ENCODE results near the gene PARVG.

Gene PARVG

GRCh38 chr22:44181912-44182587, 1.3 kb downstream of the PARVG start:
- Histone ChIP-seq H3K4me3 (ENCODE audit: low read length) (no peak overlapping the region), H3K9me3 (ENCODE audit: control insufficient read depth, low read length) (peaks cover 5% of the 10 kb centered on the region), H3K9ac (ENCODE audit: low read length) (no peak overlapping the region), H3K27me3 (replicated peaks; ENCODE audit: control insufficient read depth, insufficient read depth, low read length) (peaks cover 41% of the 10 kb centered on the region), H3K36me3 (ENCODE audit: control insufficient read depth, insufficient read depth, low read length, severe bottlenecking) (no peaks in the 10 kb centered on the region), H3K4me1 (ENCODE audit: control insufficient read depth, insufficient read depth, low read length) (no peaks in the 10 kb centered on the region)
- no peak for DNase-seq (ENCODE audit: low read depth)

- H3K9me3 ChIP-seq (ENCODE audit: control insufficient read depth, low read length), result peaks cover 5% of the 10 kb centered on the region
- H3K4me3 ChIP-seq (ENCODE audit: low read length), result no peak overlapping the region
- DNase-seq (ENCODE audit: low read depth), result no peak
- H3K4me1 ChIP-seq (ENCODE audit: control insufficient read depth, insufficient read depth, low read length), result no peaks in the 10 kb centered on the region
- H3K27me3 ChIP-seq (replicated peaks; ENCODE audit: control insufficient read depth, insufficient read depth, low read length), result peaks cover 44% of the 10 kb centered on the region
- H3K9ac ChIP-seq (ENCODE audit: low read length), result no peak overlapping the region
- H3K36me3 ChIP-seq (ENCODE audit: control insufficient read depth, insufficient read depth, low read length, severe bottlenecking), result no peaks in the 10 kb centered on the region
Measured at GRCh38 chr22:44182588-44183286, 2.0 kb downstream of the PARVG start.

DNA sequence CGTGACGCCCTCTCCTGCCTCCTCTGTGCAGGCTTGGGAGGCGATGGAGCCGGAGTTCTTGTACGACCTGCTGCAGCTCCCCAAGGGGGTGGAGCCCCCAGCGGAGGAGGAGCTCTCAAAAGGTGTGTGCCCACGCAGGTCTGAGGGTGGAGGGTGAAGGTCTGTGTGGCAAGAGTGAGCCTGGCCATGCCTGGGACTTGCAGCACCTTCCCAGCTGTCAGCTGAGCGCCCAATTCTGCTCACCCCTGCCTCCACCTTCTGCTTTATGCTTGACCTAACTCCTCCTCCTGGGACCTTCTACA, 2.5 kb downstream of the PARVG start:
- Histone ChIP-seq H3K36me3 (ENCODE audit: control insufficient read depth, insufficient read depth, low read length, severe bottlenecking) (no peaks in the 10 kb centered on the region), H3K27me3 (replicated peaks; ENCODE audit: control insufficient read depth, insufficient read depth, low read length) (peaks cover 45% of the 10 kb centered on the region), H3K9ac (ENCODE audit: low read length) (no peak overlapping the region), H3K9me3 (ENCODE audit: control insufficient read depth, low read length) (peaks cover 5% of the 10 kb centered on the region), H3K4me1 (ENCODE audit: control insufficient read depth, insufficient read depth, low read length) (no peaks in the 10 kb centered on the region), H3K4me3 (ENCODE audit: low read length) (no peak overlapping the region)
- no peak for DNase-seq (ENCODE audit: low read depth)

DNA sequence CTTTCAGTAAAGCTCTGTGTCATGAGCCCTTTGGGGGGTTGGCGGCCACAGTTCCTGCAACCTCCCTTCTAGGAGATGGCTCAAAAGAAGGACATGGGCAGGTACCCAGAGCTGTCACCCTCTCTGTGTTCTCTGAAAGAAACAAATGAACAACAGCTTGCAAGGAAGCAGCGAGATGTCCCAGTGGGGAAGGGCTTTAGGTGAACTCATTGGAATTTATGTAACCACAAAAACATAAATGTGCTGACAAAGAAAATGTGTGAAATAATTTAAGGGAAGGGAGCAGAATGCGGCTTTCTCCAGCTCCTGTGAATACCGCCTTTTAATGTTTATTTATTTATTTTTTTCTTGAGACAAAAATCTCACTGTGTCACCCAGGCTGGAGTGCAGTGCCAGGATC, 3.3 kb downstream of the PARVG start:
- Histone ChIP-seq H3K9ac (ENCODE audit: low read length) (no peak overlapping the region), H3K27me3 (replicated peaks; ENCODE audit: control insufficient read depth, insufficient read depth, low read length) (peaks cover 52% of the 10 kb centered on the region), H3K4me3 (ENCODE audit: low read length) (no peak overlapping the region), H3K9me3 (ENCODE audit: control insufficient read depth, low read length) (no peaks in the 10 kb centered on the region), H3K4me1 (ENCODE audit: control insufficient read depth, insufficient read depth, low read length) (no peaks in the 10 kb centered on the region), H3K36me3 (ENCODE audit: control insufficient read depth, insufficient read depth, low read length, severe bottlenecking) (no peaks in the 10 kb centered on the region)
- no peak for DNase-seq (ENCODE audit: low read depth)

DNA sequence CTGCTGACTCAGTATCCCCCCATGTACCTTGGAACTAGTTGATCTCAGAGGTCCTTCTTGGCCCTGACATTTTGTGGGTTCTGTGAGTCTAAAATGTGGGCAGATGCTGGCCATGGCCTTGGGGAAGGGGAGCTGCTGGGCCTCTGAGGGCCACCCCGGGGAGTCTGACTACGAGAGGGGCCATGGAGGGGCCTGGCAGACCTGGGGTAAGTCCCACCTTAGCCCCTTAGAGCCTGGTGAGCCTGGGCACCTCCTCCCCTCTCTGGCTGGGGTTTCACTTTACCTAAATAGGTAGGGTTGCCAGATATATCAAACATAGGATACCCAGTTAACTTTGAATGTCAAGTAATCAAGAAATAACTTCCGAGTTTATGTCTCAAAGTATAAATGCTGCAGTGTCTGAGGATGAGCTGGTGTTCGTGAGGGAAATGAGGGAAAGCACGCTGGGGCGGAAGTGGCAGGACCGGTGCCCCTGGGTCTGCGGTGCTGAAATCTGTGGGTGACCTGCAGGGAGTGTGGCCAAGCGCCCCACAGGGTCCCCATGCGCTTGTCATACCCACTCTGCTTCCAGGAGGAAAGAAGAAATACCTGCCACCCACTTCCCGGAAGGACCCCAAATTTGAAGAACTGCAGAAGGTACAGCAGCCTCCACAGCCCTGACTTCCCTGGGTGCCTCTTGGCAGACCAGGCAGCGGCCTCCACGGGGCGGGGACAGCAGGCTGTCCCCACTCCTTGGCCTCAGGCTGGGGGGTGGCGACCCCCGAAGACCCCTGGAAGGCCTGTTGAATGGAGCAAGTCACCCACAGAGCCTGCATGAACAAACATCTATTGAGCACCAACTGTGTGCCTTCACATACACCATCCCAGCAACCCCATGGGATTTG, 4.8 kb downstream of the PARVG start:
- Histone ChIP-seq H3K9me3 (ENCODE audit: control insufficient read depth, low read length) (no peaks in the 10 kb centered on the region), H3K27me3 (replicated peaks; ENCODE audit: control insufficient read depth, insufficient read depth, low read length) (peaks cover 48% of the 10 kb centered on the region), H3K36me3 (ENCODE audit: control insufficient read depth, insufficient read depth, low read length, severe bottlenecking) (no peaks in the 10 kb centered on the region), H3K9ac (ENCODE audit: low read length) (no peak overlapping the region), H3K4me3 (ENCODE audit: low read length) (no peak overlapping the region), H3K4me1 (ENCODE audit: control insufficient read depth, insufficient read depth, low read length) (no peaks in the 10 kb centered on the region)
- DNase-seq (ENCODE audit: low read depth), result no peak

GRCh38 chr22:44186121-44186510, 5.4 kb downstream of the PARVG start:
- no peak overlapping the region for H3K9ac ChIP-seq (ENCODE audit: low read length)
- no peaks in the 10 kb centered on the region for H3K36me3 ChIP-seq (ENCODE audit: control insufficient read depth, insufficient read depth, low read length, severe bottlenecking)
- peaks cover 43% of the 10 kb centered on the region for H3K27me3 ChIP-seq (replicated peaks; ENCODE audit: control insufficient read depth, insufficient read depth, low read length)
- no peaks in the 10 kb centered on the region for H3K9me3 ChIP-seq (ENCODE audit: control insufficient read depth, low read length)
- no peak for DNase-seq (ENCODE audit: low read depth)
- H3K4me1 ChIP-seq (ENCODE audit: control insufficient read depth, insufficient read depth, low read length), result no peaks in the 10 kb centered on the region
- H3K4me3 ChIP-seq (ENCODE audit: low read length), result no peak overlapping the region

DNA sequence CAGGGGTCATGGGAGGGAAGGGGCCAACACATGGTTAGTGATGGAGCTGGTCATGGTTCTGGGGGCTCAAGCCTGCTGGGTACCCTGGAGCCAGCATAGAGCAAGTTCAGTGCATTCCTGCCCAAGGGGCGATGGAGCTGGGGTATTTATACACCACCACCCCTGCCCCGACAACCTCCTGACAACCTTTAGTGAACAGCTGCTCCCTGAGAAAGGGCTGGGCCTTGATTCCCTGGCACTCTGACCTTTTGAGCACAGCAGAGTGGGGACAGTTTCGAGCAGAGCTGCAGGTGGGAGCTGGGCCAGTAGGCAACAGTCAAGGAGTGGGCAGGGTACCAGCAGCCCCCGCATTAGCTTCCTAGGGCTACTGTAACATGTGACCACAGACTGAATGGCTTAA, 6.0 kb downstream of the PARVG start:
- Histone ChIP-seq H3K9ac (ENCODE audit: low read length) (no peak overlapping the region), H3K4me3 (ENCODE audit: low read length) (no peak overlapping the region), H3K27me3 (replicated peaks; ENCODE audit: control insufficient read depth, insufficient read depth, low read length) (peaks cover 39% of the 10 kb centered on the region), H3K9me3 (ENCODE audit: control insufficient read depth, low read length) (no peaks in the 10 kb centered on the region), H3K4me1 (ENCODE audit: control insufficient read depth, insufficient read depth, low read length) (no peaks in the 10 kb centered on the region), H3K36me3 (ENCODE audit: control insufficient read depth, insufficient read depth, low read length, severe bottlenecking) (no peaks in the 10 kb centered on the region)
- no peak for DNase-seq (ENCODE audit: low read depth)

DNA sequence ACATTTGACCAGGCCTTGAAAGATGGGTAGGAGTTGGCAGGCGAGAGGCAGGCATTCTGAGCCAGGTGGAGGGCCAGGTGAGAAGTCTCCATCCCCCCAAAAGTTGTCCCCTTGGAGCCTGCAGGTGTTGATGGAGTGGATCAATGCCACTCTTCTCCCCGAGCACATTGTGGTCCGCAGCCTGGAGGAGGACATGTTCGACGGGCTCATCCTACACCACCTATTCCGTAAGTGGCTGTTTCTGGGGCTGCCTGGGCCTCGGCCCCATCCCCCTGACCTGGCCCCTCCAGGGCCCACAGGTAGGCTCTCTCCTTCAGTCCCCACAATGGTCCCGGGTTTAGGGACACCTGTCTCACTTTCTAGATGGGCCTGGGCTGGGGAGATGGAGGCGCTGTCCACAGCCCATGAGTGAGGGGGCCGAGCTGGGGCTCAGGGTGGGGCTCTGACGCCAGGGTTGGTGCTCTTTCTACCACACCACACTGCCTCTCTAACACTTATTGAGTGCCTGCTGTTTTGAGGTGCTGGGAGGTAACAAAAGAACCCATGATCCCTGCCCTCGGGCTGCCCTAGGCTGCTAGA, 7.0 kb downstream of the PARVG start:
- Histone ChIP-seq H3K9me3 (ENCODE audit: control insufficient read depth, low read length) (no peaks in the 10 kb centered on the region), H3K9ac (ENCODE audit: low read length) (no peak overlapping the region), H3K4me1 (ENCODE audit: control insufficient read depth, insufficient read depth, low read length) (no peaks in the 10 kb centered on the region), H3K27me3 (replicated peaks; ENCODE audit: control insufficient read depth, insufficient read depth, low read length) (peaks cover 30% of the 10 kb centered on the region), H3K36me3 (ENCODE audit: control insufficient read depth, insufficient read depth, low read length, severe bottlenecking) (no peaks in the 10 kb centered on the region), H3K4me3 (ENCODE audit: low read length) (no peak overlapping the region)
- DNase-seq (ENCODE audit: low read depth), result no peak

DNA sequence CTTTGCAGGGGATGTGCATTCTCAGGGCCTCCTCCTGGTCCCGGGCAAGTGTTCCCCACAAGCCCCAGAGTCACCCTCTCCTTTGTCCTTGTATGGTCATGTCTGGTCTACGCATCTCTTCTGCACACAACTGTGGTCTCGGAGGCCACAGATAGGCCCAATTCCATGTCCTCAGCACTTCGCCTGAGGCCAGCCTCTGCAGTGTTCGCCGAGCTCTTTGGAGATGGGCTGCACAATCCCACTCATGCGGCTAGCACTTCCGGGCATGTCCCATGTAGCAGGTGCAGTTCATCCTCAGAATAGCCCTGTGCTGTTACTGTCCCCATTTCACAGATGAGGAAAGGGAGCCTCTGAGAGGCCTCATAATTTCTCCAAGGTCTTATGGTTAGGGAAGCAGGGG, 7.6 kb downstream of the PARVG start:
- no peaks in the 10 kb centered on the region for H3K9me3 ChIP-seq (ENCODE audit: control insufficient read depth, low read length)
- no peak for DNase-seq (ENCODE audit: low read depth)
- H3K36me3 ChIP-seq (ENCODE audit: control insufficient read depth, insufficient read depth, low read length, severe bottlenecking), result no peaks in the 10 kb centered on the region
- H3K4me3 ChIP-seq (ENCODE audit: low read length), result no peak overlapping the region
- peaks cover 31% of the 10 kb centered on the region for H3K27me3 ChIP-seq (replicated peaks; ENCODE audit: control insufficient read depth, insufficient read depth, low read length)
- peaks cover 2% of the 10 kb centered on the region for H3K4me1 ChIP-seq (ENCODE audit: control insufficient read depth, insufficient read depth, low read length)
- no peak overlapping the region for H3K9ac ChIP-seq (ENCODE audit: low read length)

- Histone ChIP-seq H3K36me3 (ENCODE audit: control insufficient read depth, insufficient read depth, low read length, severe bottlenecking) (no peaks in the 10 kb centered on the region), H3K4me1 (ENCODE audit: control insufficient read depth, insufficient read depth, low read length) (peaks cover 5% of the 10 kb centered on the region), H3K9ac (ENCODE audit: low read length) (no peak overlapping the region), H3K9me3 (ENCODE audit: control insufficient read depth, low read length) (no peaks in the 10 kb centered on the region), H3K27me3 (replicated peaks; ENCODE audit: control insufficient read depth, insufficient read depth, low read length) (peaks cover 31% of the 10 kb centered on the region), H3K4me3 (ENCODE audit: low read length) (no peak overlapping the region)
- no peak for DNase-seq (ENCODE audit: low read depth)
Measured at GRCh38 chr22:44188986-44189630, 8.4 kb downstream of the PARVG start.

Measured in adipocyte (in vitro differentiated cells).